Caki2 (cell line): ENCODE data around the gene FGGY. TPM values are rescaled to one million over a fixed set of nuclear protein-coding genes. Genes with fewer than 3 reads are reported as not detected.

Experiments
- DNase-seq: peaks from one replicate; pipeline ENCODE4 v3.0.0-alpha.2; 2015; ENCODE audit warnings: low read depth
- in situ Hi-C: cut with HindIII; loops from 2 replicates; pipeline ENCODE4 v1.10.0; 2016; ENCODE audit warnings: low sequenced_read_pairs, low pct_unique_long_range_greater_than_20kb, mixed read lengths
- total RNA-seq: library from RNA; depleted of rRNA; stranded (reverse); fragments of >200 nt; shearing (Covaris generic); gene quantifications from 2 replicates; pipeline ENCODE4 v1.2.3, GENCODE V29; 2014; ENCODE audit warnings: low replicate concordance

FGGY gene
- total RNA-seq, 1 experiment from 2014 or later: 26.2 TPM

DNA sequence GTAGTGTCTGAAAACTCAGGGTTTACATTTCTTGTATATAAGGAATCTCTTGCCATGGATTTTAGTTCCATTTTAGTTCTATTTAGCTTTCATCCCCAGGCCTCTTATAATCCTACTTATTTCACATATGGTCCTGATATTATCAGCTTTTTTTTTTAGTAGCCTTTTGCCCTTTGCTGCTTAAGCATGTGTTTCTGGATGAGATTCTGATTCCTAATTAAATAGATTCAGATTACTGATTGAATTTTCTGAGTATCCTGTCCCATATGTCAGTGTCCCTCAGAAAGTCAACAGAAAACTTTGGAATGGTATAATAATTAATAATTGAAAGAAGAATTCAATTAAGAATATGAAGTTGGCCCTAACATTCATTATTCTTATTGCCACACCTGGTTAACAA, 383.1 kb downstream of the FGGY start:
- in situ Hi-C loops: no loop called here

DNA sequence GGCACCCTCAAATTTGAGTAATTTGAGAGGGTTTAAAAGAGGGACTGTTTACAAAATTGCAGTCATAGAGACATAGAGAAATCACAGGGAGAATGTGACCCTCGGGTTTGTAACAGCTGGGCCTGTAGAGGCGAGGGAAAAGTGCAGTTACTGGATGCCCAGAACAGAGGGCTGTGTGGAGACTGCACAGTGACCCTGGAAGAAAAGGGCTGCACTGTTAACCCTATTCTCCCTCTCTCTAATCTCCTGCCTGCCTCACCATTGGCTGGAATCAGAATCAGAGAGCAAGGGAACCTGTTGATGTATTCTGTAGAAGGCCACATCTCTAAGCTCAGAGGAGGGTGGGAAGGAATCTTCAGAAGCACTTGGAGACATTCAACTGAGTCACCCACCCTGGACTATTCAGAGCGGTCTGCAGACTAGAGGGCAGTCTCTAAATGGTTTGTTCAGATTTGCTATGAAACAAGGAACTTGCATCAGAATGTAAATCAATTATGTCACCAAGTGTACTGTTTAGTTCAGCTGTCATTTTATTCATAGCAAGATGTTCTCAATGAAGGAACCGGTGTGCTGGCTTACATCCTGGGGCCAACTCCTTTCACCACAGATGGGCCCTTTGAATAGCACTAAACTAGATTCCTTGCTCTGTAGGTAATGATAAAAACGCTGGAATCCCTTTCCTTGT, 385.6 kb downstream of the FGGY start:
- no peak for DNase-seq
- in situ Hi-C loops: no loop called here

More for the DNA sequence above, 383.1 kb downstream of the FGGY start:
- DNase-seq: no peak

DNA sequence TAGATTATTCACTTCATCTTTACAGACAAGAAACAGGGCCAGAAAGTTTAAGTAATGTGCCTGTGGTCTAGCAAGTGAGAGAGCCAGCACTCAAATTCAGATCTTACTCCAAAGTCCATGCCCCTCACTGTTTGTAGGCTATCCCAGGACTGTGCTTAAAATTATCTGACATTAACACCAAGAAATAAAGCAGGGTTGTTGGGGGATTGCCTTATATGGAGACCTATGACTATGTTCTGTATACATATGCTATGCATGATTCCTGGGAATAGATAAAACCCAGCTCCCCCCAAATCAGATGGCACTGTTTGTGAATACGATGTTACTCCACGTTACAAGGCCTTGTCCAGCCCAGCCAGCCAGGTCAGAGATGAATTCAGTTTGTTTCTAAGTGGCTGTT, 386.3 kb downstream of the FGGY start:
- in situ Hi-C loops: no loop called here

DNA sequence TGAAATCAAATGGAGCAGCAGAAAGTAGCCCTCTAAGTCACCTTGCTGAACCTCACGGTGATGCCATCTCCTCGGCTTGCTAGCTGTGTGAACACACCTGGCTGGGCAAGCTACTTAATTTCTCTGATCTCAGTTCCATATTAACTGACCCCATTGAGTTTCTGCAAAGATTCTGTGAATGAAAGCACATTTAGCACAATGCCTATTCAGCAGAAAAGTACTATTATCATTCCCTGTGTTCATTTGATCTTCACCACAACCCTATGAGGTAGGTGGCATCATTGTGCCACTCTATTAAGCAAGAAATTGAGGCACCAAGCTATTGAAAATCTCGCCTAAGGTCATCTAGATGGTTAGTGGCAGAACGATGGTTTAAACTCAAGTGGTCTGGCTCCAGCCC, 387.8 kb downstream of the FGGY start:
- DNase-seq: no peak
- in situ Hi-C loops: no loop called here

More for the DNA sequence above, 386.3 kb downstream of the FGGY start:
- DNase-seq: no peak

DNA sequence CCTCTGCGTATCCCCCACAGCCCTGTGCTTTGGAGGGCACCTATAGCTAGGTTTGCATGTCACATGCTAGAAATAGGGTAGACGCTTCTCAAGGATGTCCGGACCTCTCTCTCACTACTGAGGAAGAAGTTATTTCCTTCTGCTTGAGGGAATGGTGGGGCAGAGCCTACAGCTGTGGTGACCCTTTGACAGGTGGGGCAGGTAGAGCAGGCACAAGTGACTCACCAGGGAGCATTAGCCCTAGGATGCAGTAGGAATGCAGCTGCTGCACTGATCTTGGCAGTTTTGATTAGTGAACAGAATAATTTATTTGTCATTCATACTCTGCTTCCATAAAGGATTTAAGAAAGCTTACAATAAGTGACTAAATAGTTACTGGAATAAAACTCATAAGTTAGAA, 388.2 kb downstream of the FGGY start:
- DNase-seq: no peak
- in situ Hi-C loops: no loop called here

DNA sequence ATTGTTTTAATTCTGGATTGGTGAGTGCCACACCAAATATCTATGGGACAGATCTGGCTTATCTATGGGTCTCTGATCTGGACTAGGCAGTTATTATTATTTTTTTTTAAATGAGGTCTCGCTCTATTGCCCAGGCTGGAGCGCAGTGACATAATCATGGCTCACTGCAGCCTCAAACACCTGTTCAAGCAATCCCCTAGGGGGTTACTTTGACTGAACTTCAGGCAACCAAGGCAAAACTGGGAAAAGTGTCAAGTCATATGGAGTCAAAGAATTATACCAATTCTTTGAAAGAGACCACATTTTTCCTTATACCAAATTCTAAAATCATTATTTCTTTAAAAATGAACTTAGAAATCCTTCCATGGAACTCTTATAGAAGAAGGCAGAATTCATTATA, 388.8 kb downstream of the FGGY start:
- no peak for DNase-seq
- in situ Hi-C loops: no loop called here

DNA sequence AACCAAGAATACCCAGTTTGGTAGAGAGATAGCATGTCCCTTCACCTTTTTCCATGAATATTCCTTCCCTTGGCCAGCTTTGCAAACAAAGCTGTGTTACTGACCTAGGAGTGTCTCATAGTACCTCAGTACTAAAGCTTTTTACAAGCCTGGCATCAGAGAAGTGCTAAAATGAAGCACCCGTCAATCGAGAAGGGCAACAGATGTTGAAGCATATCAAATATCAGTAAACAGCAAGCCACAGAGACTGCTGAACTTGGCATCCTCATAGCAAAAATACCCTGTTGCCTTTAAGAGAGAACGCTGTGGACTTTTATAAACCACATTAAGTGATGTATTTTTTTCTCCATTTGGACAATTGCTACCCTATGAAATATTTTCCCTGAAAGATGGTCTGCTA, 389.3 kb downstream of the FGGY start:
- no peak for DNase-seq
- in situ Hi-C loops: no loop called here

DNA sequence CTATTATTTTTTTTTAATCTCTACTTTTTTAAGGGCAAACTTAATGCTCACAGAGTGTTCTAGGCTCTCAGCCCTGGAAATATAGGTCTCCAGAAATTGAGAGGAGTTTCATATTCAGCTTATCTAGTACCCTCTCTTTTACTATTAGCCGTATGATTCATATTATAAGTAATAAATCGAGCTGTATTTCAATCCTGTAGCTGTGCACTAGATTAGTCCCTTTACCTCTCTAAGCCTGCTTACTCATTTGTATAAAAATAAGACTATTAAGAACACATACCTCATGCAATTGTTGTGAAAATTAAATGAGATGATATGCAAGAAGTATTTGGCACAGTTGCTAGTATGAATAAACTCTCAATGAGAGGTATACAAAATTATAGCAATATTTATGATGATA, 389.7 kb downstream of the FGGY start:
- in situ Hi-C loops: no loop called here
- DNase-seq: no peak

DNA sequence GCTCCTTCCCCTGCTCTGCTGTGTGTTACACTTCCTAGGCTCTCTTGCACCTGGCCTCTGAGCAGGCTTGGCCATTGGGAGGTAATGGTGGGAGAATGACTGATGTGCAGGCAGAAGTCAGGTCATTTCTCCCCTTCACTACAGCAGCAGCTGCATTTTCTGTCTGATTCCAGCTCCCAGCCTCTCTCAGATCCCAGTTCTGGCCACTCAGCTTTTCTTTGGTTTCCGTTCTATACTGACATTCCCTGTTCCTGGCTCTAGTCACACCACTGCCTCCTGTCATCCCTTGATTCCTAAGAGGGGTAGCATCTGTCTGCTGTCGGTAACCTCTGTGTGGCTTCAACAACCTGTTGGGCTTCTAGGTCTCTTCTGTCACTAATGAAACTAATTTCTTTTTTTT, 390.2 kb downstream of the FGGY start:
- in situ Hi-C loops: no loop called here
- no peak for DNase-seq

DNA sequence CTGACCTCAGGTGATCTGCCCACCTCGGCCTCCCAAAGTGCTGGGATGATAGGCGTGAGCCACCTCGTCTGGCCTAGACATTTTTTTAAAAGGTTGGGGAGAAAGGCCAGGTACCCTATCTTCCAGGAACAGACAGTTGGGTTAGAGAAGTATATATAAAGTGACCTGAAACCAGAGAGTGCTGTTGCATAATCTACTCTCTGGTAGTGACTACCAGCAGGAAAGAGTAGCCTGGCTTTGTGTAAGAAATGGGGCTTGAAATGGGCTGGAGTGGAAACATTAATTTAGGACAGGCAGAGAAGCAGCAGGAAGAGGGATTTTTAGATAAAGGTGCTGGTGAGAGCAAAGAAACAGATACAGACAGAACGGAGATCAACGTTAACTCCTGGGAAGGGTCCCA, 392.1 kb downstream of the FGGY start:
- in situ Hi-C loops: no loop called here

DNA sequence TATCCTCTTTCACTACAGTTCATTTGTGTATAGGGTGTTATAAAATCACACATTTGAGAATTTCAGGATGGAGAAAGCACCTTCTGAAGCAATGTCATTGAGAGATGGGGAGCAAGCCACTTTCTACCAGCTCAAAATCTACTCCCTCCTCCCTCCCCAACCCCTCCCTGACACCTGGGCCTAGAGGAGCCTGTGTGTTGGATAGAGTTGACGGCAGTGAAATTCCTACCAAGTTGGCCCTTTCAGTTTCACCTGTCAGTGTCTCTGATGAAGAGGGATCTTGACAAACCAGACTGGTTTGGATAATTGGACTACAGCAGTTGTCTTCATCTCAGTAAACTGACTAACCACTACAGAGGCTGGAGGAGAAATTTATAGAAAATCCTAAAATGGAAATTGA, 392.8 kb downstream of the FGGY start:
- in situ Hi-C loops: no loop called here
- DNase-seq: no peak

More for the DNA sequence above, 392.1 kb downstream of the FGGY start:
- DNase-seq: no peak

DNA sequence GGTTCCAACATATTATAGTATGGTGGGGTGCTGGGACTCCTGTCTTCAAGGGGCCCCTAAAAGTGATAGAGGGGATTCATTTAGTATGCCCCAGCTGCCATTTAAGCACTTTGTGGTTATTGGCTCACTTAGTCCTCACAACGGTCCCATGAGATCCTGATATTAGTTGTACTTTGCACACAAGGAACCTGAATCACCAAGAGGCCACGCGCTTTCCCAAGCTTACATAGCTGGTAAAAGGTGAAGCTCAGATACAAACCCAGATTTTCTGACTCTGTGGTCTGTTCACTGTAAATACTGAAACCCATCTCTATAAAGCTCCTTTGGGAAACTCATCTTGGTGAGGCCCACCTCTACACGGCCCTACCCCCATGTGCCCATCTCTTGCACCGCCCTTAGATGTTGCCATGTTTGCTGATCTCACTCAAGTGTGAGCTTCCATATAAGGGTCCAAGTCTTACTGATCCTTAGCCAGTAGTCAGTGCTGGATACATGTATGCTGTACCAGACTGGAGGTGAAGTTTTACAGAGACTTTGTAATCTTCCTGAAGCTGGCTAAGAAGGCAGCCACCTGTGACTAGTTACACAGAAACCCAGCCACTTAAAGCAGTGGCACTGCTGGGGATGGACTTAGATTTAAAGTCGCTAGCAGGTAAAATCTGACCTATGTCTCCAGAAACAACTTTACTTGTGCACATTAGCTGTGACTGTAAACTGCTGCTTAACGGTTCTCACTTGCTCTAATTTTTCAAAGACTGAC, 393.5 kb downstream of the FGGY start:
- in situ Hi-C loops: no loop called here
- DNase-seq: no peak

DNA sequence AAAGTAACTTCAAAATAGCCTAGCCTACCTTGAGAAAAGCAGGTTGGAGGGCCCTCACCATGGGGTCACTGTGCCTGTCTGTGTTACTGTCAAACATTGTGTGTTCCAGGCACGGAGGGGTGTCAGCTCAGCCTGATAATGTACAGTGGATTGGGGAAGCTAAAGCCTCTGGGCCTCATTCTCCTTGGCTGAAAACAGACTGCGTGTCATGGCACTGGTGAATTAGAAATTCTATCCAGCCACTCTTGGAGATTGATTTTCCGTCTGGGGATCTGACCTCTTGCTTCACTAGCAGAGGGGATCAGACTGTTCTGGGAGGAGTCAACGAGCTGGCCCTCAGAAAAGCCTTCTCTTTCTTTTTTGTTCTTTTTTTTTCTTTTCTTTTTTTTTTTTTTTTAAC, 394.4 kb downstream of the FGGY start:
- no peak for DNase-seq
- in situ Hi-C loops: no loop called here

DNA sequence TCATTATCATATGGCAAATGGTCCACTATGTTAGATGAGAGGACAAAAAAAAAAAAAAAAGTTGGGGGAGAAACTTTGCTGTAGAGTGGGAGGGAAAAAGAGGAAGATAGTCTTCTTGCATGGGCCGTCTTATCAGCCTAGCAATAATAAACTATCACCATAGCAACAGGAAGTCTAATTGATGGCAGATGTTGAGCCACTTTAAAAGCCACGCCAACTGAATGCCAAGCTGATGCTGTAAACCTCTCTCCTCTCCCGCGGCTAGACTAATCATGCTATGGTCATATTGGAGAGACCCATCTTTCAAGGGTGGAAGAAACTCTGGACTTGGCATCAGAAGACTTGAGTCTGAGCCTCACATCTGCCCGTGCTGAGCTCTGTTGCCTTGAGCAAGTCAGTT, 395.7 kb downstream of the FGGY start:
- in situ Hi-C loops: no loop called here
- no peak for DNase-seq

DNA sequence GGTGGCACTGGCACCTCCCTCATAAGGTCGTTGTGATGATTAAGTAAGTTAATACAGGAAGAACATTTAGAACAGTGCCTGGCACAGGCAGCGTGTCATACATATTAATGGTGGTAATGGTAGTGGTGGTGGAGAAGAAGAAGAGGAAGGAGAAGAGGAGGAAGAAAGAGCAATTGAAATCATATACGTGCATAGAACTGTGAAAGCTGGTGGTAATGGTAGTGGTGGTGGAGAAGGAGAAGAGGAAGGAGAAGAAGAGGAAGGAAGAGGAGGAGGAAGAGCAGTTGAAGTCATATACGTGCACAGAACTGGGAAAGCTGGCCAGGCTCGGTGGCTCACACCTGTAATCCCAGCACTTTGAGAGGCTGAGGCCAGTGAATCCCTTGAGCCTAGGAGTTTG, 396.5 kb downstream of the FGGY start:
- in situ Hi-C loops: no loop called here
- no peak for DNase-seq

DNA sequence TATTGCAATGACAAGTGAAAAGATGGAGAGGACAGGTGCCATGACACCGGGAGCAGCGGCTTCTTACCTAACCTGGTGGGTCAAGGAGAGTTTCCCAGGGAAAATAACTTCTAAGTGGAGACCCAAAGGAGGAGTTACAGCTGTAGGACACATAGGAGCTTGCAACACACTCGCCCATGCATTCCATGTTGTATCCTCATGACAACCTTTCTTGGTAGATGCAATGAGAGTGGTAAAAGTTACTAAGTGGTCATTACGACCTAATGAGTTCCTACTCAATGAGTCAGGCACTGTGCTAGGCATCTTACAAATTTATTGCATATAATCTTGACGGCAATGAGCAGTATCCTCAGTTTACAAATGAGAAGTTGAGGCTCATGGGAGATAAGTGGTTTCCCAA, 398.4 kb downstream of the FGGY start:
- no peak for DNase-seq
- in situ Hi-C loops: no loop called here

DNA sequence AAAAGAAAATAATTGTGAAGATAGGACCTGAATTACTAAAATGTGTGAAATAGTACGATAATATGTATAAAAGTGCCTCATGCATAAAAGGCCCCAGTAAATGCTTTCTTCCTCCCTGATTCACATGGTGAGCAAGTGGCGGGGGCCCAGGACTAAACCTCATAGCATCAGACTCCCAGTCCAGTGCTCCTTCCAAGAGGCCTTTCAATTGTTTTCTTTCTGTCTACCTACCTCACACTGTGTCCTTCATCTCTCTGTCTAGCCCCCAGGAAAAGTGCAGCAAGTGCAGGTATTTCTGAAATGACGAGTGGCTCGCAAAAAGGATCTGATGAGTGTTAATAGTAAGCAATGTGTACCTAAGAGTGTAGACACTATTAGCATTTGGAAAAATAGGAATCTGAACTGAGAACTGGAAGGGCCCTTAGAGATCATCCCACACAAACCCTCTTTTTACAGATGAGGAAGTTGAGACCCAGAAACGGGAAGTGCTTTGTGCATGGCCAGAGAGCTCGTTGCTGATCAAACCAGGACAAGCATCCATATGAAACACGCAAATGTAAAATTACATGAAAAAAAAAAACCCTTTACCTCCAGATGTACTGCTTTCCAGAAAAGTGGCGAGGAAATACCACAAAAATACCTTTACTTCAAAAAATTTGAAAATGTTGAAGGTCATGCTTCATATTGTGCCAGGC, 399.7 kb downstream of the FGGY start:
- in situ Hi-C loops: no loop called here

DNA sequence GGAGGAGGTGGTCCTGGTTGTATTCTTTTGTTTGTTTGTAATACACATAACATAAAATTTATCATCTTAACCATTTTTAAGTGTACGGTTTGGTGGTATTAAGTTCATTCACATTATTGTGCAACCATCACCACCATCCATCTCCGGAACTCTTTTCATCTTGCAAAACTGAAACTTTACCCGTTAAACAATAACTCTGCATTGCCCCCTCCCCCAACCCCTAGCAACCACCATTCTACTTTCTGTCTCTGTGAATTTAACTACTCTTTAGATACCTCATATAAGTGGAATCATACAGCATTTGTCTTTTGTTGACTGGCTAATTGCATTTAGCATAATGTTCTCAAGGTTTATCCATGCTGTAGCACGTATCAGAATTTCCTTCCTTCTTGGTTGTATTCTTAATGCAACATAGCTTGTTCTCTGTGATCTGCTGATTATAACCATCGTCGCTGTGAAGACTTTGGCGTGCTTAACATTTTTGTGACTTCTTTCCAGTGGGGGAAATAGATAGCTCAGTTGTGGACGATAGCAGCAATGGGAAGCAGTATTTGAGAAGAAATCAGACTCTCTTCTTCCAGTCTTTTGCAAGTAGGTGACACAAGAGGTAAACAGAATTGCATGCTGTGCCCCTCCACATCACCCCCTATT, 400.4 kb downstream of the FGGY start:
- DNase-seq: no peak
- in situ Hi-C loops: no loop called here

More for the DNA sequence above, 399.7 kb downstream of the FGGY start:
- DNase-seq: no peak

DNA sequence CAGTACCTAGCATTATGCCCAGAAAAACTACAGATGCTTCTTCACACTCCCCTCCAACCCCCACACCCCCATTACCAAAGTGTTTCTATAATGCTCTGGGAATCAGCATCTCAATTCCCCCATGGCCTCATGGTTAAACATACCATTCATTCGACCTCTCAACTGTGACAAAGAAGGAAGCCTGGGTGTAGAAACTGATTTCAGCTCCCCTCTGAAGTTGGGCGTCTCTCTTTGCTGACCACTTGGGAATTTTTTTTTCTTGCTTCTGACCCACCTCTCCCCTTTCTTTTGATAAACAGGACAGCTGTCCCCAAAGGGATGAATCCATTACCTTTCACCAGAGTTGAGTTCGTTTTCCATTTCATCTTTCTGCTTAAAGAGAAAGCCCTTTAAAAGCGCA, 401.5 kb downstream of the FGGY start:
- in situ Hi-C loops: no loop called here
- no peak for DNase-seq
